HepG2 (cell line): ENCODE data around the gene SLC18A2. TPM values are rescaled to one million over a fixed set of nuclear protein-coding genes. Genes with fewer than 3 reads are reported as not detected.

Experiments used
- ATAC-seq: fragments of 200-7000 bp; cut with Tn5 transposase; 3 replicates; pipeline ENCODE4 v1.9.1; 2020; ENCODE audit warnings: mild to moderate bottlenecking, moderate library complexity
- BruUV-seq: library from RNA; stranded (reverse); fragments of 400-500 nt; replicated peaks from 2 replicates; lab custom pipeline; 2021; lab: Mats Ljungman, UMichigan
- CTCF ChIA-PET: fragments of 300-600 bp; formaldehyde crosslinking; extraction: SDS; loops from one replicate; lab custom pipeline; 2021; ENCODE audit warnings: low total read pairs, inconsistent platforms, low intra/inter-chr PET ratio; lab: Yijun Ruan, JAX
- POLR2A ChIA-PET: fragments of 350-600 bp; sonication (Branson Sonifier 250); formaldehyde crosslinking; loops from one replicate; lab custom pipeline; 2020; ENCODE audit warnings: antibody characterized with exemption, inconsistent platforms; lab: Yijun Ruan, JAX
- DNase-seq: peaks from one replicate; pipeline ENCODE4 v3.0.0-alpha.2; 2015; ENCODE audit warnings: low spot score
- FAIRE-seq: peaks from 3 replicates; lab custom pipeline; 2011; peaks lifted over from hg19 to GRCh38; lab: Jason Lieb, UNC
- H2AFZ ChIP-seq: one replicate; pipeline ENCODE4 v1.6.1; 2011; ENCODE audit warnings: low read length, inconsistent platforms
- H3K27ac ChIP-seq: fragments of 300-600 bp; 3 replicates; pipeline ENCODE4 v1.8.0; 2011; ENCODE audit warnings: mixed run types, mild to moderate bottlenecking, mixed read lengths, low read length, inconsistent platforms; ENCODE audit not compliant: insufficient read depth; ENCODE audit errors: extremely low read length
- H3K27me3 ChIP-seq, 2 experiments: fragments of 200-600 bp in 1 of 2; 2 replicates in 1 of 2; 3 replicates in 1 of 2; pipeline versions ENCODE4 v1.6.0 to v1.8.0; 2011; ENCODE audit warnings: low read length in 2 of 2, mild to moderate bottlenecking in 2 of 2, moderate library complexity in 2 of 2, inconsistent platforms in 1 of 2; ENCODE audit not compliant: insufficient read depth in 2 of 2, control insufficient read depth in 1 of 2
- H3K36me3 ChIP-seq, 2 experiments: fragments of 200-600 bp in 1 of 2; replicated peaks in 1 of 2; 2 replicates in 1 of 2; 3 replicates in 1 of 2; pipeline versions ENCODE4 v1.5.1 to v1.8.0; 2011; ENCODE audit warnings: low read length in 2 of 2, inconsistent platforms in 1 of 2; ENCODE audit not compliant: insufficient read depth in 2 of 2, control insufficient read depth in 1 of 2
- H3K4me1 ChIP-seq: 2 replicates; pipeline ENCODE4 v1.5.1; 2012; ENCODE audit warnings: low read length, inconsistent platforms; ENCODE audit not compliant: insufficient read depth
- H3K4me2 ChIP-seq: 2 replicates; pipeline ENCODE4 v1.6.0; 2011; ENCODE audit warnings: low read depth, low read length, inconsistent platforms
- H3K4me3 ChIP-seq, 3 experiments: fragments of 200-600 bp in 1 of 3; sonication (generic), shearing (Covaris generic) in 1 of 3; replicated peaks in 1 of 3; 2 replicates each; pipeline ENCODE4 v1.5.1; 2011 to 2016; ENCODE audit warnings: low read length in 3 of 3, inconsistent platforms in 2 of 3, low read depth in 2 of 3, mild to moderate bottlenecking in 2 of 3, control low read depth in 1 of 3, mixed read lengths in 1 of 3; ENCODE audit not compliant: insufficient read depth in 1 of 3
- H3K79me2 ChIP-seq: one replicate; pipeline ENCODE4 v1.6.1; 2011; ENCODE audit warnings: low read length, inconsistent platforms; ENCODE audit not compliant: insufficient read depth
- H3K9ac ChIP-seq: 2 replicates; pipeline ENCODE4 v1.6.0; 2011; ENCODE audit warnings: mild to moderate bottlenecking, low read depth, low read length, inconsistent platforms; ENCODE audit not compliant: insufficient read depth
- H3K9me3 ChIP-seq: 2 replicates; pipeline ENCODE4 v1.5.1; 2012; ENCODE audit warnings: mild to moderate bottlenecking, low read length
- H4K20me1 ChIP-seq: 2 replicates; pipeline ENCODE4 v1.6.0; 2011; ENCODE audit warnings: inconsistent platforms, mild to moderate bottlenecking, low read length, moderate library complexity; ENCODE audit not compliant: insufficient read depth
- ATF7 ChIP-seq, 2 experiments: fragments of 450-650 bp in 1 of 2; sonication (generic) in 1 of 2; formaldehyde crosslinking in 1 of 2; IDR thresholded peaks; 2 replicates each; pipeline versions ENCODE4 v1.4.0 to v1.6.1; 2016 to 2020; ENCODE audit warnings: antibody characterized with exemption in 1 of 2, mild to moderate bottlenecking in 1 of 2, missing genetic modification reagents in 1 of 2
- DBP ChIP-seq: sonication (generic); formaldehyde crosslinking; IDR thresholded peaks from 2 replicates; pipeline ENCODE4 v1.4.0; 2020; ENCODE audit warnings: missing genetic modification reagents; ENCODE audit errors: not compliant biosample characterization
- FOSL2 ChIP-seq: sonication (generic); formaldehyde crosslinking; IDR thresholded peaks from 2 replicates; pipeline ENCODE4 v1.4.0; 2020; ENCODE audit warnings: missing genetic modification reagents
- HOXD1 ChIP-seq: sonication (generic); formaldehyde crosslinking; IDR thresholded peaks from 2 replicates; pipeline ENCODE4 v1.5.0; 2020; ENCODE audit warnings: missing genetic modification reagents
- SNAI1 ChIP-seq: sonication (generic); formaldehyde crosslinking; IDR thresholded peaks from 2 replicates; pipeline ENCODE4 v1.5.0; 2020; ENCODE audit warnings: mild to moderate bottlenecking, missing genetic modification reagents, borderline replicate concordance
- TBX3 ChIP-seq: fragments of 450-650 bp; IDR thresholded peaks from 2 replicates; pipeline ENCODE4 v1.6.1; 2017; ENCODE audit warnings: antibody characterized with exemption, mild to moderate bottlenecking, inconsistent platforms, borderline replicate concordance
- TRAFD1 ChIP-seq: sonication (generic); formaldehyde crosslinking; IDR thresholded peaks from 2 replicates; pipeline ENCODE4 v1.5.1; 2020; ENCODE audit warnings: missing genetic modification reagents, mild to moderate bottlenecking, borderline replicate concordance
- ZNF512 ChIP-seq: sonication (generic); formaldehyde crosslinking; IDR thresholded peaks from 2 replicates; pipeline ENCODE4 v1.4.0; 2020; ENCODE audit warnings: mild to moderate bottlenecking, missing genetic modification reagents
- ZNF598 ChIP-seq: sonication (generic); formaldehyde crosslinking; IDR thresholded peaks from 2 replicates; pipeline ENCODE4 v1.5.1; 2020; ENCODE audit warnings: mild to moderate bottlenecking, missing genetic modification reagents, borderline replicate concordance
- ZNF747 ChIP-seq: sonication (generic); formaldehyde crosslinking; IDR thresholded peaks from 2 replicates; pipeline ENCODE4 v1.8.1; 2023; ENCODE audit warnings: missing genetic modification reagents, mild to moderate bottlenecking, borderline replicate concordance
- WGBS: methylation state at CpG from one replicate; pipeline ENCODE4 v1.1.6; 2017; ENCODE audit warnings: low lambda C conversion rate; 5-methylcytosine and 5-hydroxymethylcytosine counted together
- in situ Hi-C: cut with HindIII; loops from 2 replicates; pipeline ENCODE4 v1.10.0; 2017; ENCODE audit warnings: low pct_unique_long_range_greater_than_20kb; ENCODE audit not compliant: extremely low pct_ligation_motif_present
- intact Hi-C: fragments of 100-400 bp; cut with micrococcal nuclease; formaldehyde crosslinking; loops from one replicate; pipeline ENCODE4 v1.10.0; 2022; ENCODE audit not compliant: unreplicated experiment
- polyA plus RNA-seq, 8 experiments: library from polyadenylated mRNA; depleted of rRNA in 3 of 8; stranded (reverse) in 7 of 8; unstranded in 1 of 8; fragments of >200 nt; fragmentation: Illumina TruSeq in 4 of 8; extraction: Trizol in 4 of 8; gene quantifications; 2 replicates each; pipeline versions ENCODE4 v1.2.1 to v1.2.3, GENCODE V29; 2011 to 2016; ENCODE audit warnings: low read depth in 4 of 8, missing spikeins in 1 of 8, mixed read lengths in 1 of 8; ENCODE audit not compliant: insufficient read depth in 1 of 8
- total RNA-seq, 5 experiments: library from RNA; depleted of rRNA; stranded (reverse); fragments of >200 nt; fragmentation: Illumina TruSeq; extraction: Trizol; gene quantifications; 2 replicates each; pipeline ENCODE4 v1.2.3, GENCODE V29; 2016; ENCODE audit warnings: low read depth in 1 of 5

Gene SLC18A2
- total and polyA plus RNA-seq, 2 of the 13 experiments (the other 11 are each of a cell fraction or from before 2014, with no cell fraction given) = not detected

GRCh38 chr10:117306674-117307073 lies 65.8 kb downstream of the SLC18A2 start:
- in situ Hi-C loops = no loop called here
- no peak for TF ChIP-seq TRAFD1 (CRISPR knock-in tag)
- peak; percentile 70 for TF ChIP-seq ATF7 (IDR thresholded peaks at IDR 0.05)
- no peak for TF ChIP-seq ATF7 (CRISPR knock-in tag; IDR thresholded peaks at IDR 0.05)
- no peak for TF ChIP-seq ZNF747 (CRISPR knock-in tag)
- Histone ChIP-seq H3K9ac (no peak overlapping the region), H3K79me2 (no peaks in the 10 kb centered on the region), H3K27me3 (no peaks in the 10 kb centered on the region), H3K4me2 (no peak overlapping the region), H2AFZ (no peak overlapping the region), H3K27ac (no peak overlapping the region), H3K4me3 (no peak overlapping the region), H3K9me3 (0 out of 2 replicates have a peak, but pooled peaks cover 4% of the 10 kb centered on the region), H3K4me1 (no peaks in the 10 kb centered on the region), H3K36me3 (peaks cover 0 to 10% of the 10 kb centered on the region in 2 experiments; a peak in 3 of 5 replicates), H4K20me1 (no peaks in the 10 kb centered on the region)
- ChIA-PET CTCF (no interaction called here), POLR2A (no interaction called here)
- no TSS peak for BruUV-seq
- DNase-seq (no peak), FAIRE-seq (no peak), ATAC-seq (no peak)
- intact Hi-C loops = no loop called here

GRCh38 chr10:117311261-117311660 lies 70.3 kb downstream of the SLC18A2 start:
- WGBS = over 99% methylated on average over 5 of the region's 5 CpGs
- H3K4me2 ChIP-seq = no peak overlapping the region
- no peaks in the 10 kb centered on the region for H4K20me1 ChIP-seq
- no peak overlapping the region for H2AFZ ChIP-seq
- ATAC-seq = no peak
- peaks cover 4 to 21% of the 10 kb centered on the region in 2 experiments; a peak in 4 of 5 replicates for H3K36me3 ChIP-seq
- H3K9ac ChIP-seq = no peak overlapping the region
- H3K27ac ChIP-seq = no peak overlapping the region
- ChIA-PET CTCF (no interaction called here), POLR2A (no interaction called here)
- no peaks in the 10 kb centered on the region for H3K9me3 ChIP-seq
- H3K4me1 ChIP-seq = no peaks in the 10 kb centered on the region
- DNase-seq = no peak
- intact Hi-C loops (no loop called here), in situ Hi-C loops (no loop called here)
- no TSS peak for BruUV-seq
- no peaks in the 10 kb centered on the region for H3K27me3 ChIP-seq
- H3K79me2 ChIP-seq = no peaks in the 10 kb centered on the region
- no peak for FAIRE-seq
- no peak overlapping the region for H3K4me3 ChIP-seq
- TF ChIP-seq SNAI1 (CRISPR knock-in tag) = no peak
- TF ChIP-seq ZNF512 (CRISPR knock-in tag) = no peak
- TF ChIP-seq HOXD1 (CRISPR knock-in tag) = no peak
- TF ChIP-seq FOSL2 = no peak
- no peak for TF ChIP-seq DBP (CRISPR knock-in tag)
- TF ChIP-seq TBX3 = no peak
- TF ChIP-seq ZNF598 (CRISPR knock-in tag) = no peak
